Measurements from ENCODE around the gene C9orf50.

DNA sequence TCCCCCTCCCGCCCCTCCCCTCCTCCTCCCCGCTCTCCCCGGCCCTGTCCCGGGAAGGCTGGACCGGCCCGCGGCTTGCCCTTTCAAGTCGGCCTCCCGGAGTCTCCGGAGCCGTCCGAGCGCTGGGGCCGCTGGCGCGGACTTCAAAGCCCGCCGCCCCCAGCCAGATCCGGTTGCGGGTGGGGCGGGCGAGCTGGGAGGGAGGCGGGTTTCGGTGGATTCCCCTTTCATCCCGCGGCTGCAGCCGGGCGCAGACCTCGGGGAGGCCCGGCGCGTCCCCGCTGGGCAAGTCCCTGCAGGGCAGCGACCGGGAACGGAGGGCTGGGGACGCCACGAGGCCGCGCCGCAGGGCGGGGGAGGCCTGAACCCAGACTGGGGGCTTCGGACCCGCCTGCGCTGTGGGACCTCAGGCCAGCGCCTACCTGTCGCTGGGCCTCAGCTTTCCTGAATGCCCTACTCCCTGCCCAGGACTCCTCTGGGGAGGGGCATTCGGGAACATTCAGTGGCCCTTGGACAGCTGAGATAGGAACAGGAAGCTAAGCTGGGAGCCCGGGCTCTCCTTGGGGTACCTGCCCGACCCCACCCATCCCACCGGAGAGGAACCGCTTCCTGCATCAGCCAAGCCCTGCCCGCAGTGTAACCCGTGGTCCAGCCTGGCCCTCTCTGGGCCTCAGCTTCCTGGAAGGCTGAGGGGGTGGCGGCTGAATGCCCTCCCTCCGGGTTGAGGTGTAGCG is 23.4 kb downstream of the C9orf50 start:
- TF ChIP-seq POLR2A (IDR thresholded peaks at IDR 0.05; ENCODE audit: low read depth, low read length) (no peak), POU2F2 (IDR thresholded peaks at IDR 0.05; ENCODE audit: low read depth, low read length) (no peak), POLR2AphosphoS5 (IDR thresholded peaks at IDR 0.05; ENCODE audit: low read depth, low read length) (no peak)

All from GM12891 (cell line).